Kidney epithelial cell (primary cell): ENCODE measurements around the gene SH2B2. TPM values are rescaled to one million over a fixed set of nuclear protein-coding genes. Genes with fewer than 3 reads are reported as not detected.
A peak's percentile ranks its signal among the peaks of the same experiment; 100 is the strongest.

Experiments
- DNase-seq: peaks from one replicate; pipeline ENCODE4 v3.0.0-alpha.2; 2010; ENCODE audit warnings: low read depth
- H3K27me3 ChIP-seq: 2 replicates; pipeline ENCODE4 v1.6.0; 2011; ENCODE audit warnings: low read length; ENCODE audit not compliant: control insufficient read depth, insufficient read depth
- H3K36me3 ChIP-seq: 2 replicates; pipeline ENCODE4 v1.5.1; 2011; ENCODE audit warnings: low read length; ENCODE audit not compliant: control insufficient read depth, insufficient read depth
- H3K4me3 ChIP-seq: 2 replicates; pipeline ENCODE4 v1.5.1; 2011; ENCODE audit warnings: low read depth, mild to moderate bottlenecking, control low read depth, low read length
- total RNA-seq: library from RNA; depleted of rRNA; stranded (reverse); fragments of >200 nt; gene quantifications from 2 replicates; pipeline ENCODE4 v1.2.3, GENCODE V29; 2015
- TF ChIP-seq, protein P1 (sequence below): IDR thresholded peaks from 2 replicates; pipeline ENCODE4 v1.5.1; 2011; ENCODE audit warnings: mild to moderate bottlenecking, moderate library complexity, low read length, control low read depth, inconsistent platforms; ENCODE audit not compliant: insufficient read depth, poor library complexity, severe bottlenecking

SH2B2 gene
- total RNA-seq, 1 donor from 2014 or later, result 10.0 TPM

DNA sequence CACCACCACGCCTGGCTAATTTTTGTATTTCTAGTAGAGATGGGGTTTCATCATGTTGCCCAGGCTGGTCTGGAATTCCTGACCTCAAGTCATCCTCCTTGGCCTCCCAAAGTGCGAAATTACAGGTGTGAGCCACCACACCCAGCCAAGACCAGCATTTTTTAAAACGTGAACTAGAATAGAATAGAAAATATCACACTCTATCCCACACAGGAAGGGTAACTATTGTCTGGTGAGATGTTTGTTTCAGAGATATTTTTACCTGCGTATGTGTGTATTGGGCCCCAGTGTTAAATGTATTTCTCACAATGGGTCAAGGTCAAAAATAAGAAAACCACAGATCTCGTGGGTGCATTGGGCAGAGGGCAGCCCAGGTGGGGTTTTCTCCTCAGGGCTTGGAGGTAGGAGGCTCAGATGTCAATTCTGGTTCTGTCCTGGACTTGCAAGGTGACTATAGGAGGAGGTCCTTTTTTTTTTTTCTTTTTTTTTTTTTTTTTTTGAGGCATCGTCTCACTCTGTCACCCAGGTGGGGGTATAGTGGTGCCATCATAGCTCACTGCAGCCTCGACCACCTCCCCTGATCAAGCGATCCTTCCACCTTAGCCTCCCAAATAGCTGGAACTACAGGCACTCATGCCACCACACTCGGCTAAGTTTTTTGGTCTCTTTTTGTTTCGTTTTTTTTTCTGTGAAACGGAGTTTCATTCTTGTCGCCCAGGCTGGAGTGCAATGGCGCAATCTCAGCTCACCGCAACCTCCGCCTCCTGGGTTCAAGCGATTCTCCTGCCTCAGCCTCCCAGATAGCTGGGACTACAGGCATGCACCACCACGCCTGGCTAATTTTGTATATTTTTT, 19.0 kb downstream of the SH2B2 start:
- DNase-seq, result no peak
- no peak overlapping the region for H3K4me3 ChIP-seq
- peaks cover 6% of the 10 kb centered on the region for H3K27me3 ChIP-seq
- TF ChIP-seq, protein P1, sequence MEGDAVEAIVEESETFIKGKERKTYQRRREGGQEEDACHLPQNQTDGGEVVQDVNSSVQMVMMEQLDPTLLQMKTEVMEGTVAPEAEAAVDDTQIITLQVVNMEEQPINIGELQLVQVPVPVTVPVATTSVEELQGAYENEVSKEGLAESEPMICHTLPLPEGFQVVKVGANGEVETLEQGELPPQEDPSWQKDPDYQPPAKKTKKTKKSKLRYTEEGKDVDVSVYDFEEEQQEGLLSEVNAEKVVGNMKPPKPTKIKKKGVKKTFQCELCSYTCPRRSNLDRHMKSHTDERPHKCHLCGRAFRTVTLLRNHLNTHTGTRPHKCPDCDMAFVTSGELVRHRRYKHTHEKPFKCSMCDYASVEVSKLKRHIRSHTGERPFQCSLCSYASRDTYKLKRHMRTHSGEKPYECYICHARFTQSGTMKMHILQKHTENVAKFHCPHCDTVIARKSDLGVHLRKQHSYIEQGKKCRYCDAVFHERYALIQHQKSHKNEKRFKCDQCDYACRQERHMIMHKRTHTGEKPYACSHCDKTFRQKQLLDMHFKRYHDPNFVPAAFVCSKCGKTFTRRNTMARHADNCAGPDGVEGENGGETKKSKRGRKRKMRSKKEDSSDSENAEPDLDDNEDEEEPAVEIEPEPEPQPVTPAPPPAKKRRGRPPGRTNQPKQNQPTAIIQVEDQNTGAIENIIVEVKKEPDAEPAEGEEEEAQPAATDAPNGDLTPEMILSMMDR, result no peak
- H3K36me3 ChIP-seq, result no peaks in the 10 kb centered on the region

DNA sequence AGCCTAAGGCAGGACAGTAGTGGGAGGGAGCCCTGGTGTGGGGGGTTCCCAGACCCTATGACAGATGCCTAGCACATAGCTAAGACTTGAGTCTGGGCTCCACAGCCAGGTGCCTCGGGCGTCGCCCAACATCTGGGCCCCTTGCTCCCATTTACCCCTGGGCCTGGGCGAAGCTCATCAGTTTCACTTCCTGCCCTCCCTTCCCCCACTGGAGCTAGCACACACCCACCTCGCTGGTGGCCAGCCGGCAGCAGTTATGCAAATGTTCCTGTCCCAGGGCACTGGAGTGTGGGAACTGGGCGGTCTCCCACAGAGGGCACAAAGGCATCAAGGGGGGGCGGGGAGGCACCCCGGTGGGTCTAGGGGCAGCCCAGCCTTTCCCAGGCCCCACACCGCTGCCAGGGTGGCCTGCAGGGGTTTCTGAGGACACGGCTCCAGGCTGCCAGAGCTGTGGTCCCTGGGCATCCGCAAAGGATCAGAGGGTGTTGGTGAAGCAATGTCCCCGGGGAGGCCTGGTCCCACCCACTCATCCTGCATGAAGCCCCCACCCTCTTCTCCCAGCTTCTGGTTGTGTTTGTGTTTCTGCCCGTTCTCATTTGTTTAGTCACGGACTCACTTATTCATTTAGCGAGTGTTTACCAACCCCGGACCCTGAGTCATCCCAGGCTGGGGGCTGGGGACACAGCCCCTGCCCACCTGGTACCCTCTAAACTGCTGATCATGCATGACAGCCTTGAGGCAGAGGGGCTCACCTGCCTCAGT, 20.4 kb downstream of the SH2B2 start:
- no peaks in the 10 kb centered on the region for H3K36me3 ChIP-seq
- H3K4me3 ChIP-seq, result no peak overlapping the region
- TF ChIP-seq, protein P1, result no peak
- peak; percentile 69 for DNase-seq
- H3K27me3 ChIP-seq, result no peaks in the 10 kb centered on the region

DNA sequence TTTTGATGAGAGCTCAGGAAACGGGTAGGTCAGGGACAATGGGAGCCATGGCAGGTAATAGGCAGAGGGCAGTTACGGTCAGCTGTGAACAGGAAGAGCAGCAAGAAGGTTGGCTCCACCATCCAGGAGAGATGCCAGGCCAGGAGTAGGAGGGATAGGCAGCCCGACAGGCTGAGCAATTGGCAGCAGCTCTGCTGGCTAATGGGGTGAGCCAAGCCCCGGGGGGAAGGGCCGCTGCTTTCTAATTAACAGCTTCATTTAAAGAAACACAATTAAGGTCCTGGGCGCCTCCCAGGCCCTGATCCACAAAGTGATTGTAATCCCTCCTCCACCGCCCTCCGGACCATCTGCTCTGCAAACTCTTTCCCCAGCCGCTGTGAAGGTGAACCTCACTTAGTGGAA, 23.7 kb downstream of the SH2B2 start:
- TF ChIP-seq, protein P1, result no peak
- H3K4me3 ChIP-seq, result no peak overlapping the region
- no peaks in the 10 kb centered on the region for H3K27me3 ChIP-seq
- DNase-seq, result no peak
- no peaks in the 10 kb centered on the region for H3K36me3 ChIP-seq

DNA sequence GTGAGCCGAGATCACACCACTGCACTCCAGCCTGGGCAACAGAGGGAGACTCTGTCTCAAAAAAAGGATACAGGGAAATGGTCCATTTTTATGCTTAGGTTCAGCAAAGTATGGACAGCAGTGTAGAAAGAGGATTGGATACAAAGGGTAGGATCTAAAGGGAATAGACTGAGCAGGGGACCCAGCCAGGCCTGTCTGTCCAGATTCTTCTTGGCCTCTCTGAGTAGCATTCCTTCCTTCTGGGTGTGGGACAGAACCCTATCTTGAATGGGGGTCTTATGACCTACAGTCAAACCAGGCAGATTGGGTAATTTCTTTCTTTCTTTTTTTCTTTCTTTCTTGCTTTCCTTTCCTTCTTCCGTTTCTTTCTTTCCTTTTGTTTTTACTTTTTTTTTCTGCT, 25.6 kb downstream of the SH2B2 start:
- no peak for DNase-seq
- Histone ChIP-seq H3K36me3 (no peaks in the 10 kb centered on the region), H3K4me3 (no peak overlapping the region), H3K27me3 (no peaks in the 10 kb centered on the region)
- TF ChIP-seq, protein P1, result no peak

DNA sequence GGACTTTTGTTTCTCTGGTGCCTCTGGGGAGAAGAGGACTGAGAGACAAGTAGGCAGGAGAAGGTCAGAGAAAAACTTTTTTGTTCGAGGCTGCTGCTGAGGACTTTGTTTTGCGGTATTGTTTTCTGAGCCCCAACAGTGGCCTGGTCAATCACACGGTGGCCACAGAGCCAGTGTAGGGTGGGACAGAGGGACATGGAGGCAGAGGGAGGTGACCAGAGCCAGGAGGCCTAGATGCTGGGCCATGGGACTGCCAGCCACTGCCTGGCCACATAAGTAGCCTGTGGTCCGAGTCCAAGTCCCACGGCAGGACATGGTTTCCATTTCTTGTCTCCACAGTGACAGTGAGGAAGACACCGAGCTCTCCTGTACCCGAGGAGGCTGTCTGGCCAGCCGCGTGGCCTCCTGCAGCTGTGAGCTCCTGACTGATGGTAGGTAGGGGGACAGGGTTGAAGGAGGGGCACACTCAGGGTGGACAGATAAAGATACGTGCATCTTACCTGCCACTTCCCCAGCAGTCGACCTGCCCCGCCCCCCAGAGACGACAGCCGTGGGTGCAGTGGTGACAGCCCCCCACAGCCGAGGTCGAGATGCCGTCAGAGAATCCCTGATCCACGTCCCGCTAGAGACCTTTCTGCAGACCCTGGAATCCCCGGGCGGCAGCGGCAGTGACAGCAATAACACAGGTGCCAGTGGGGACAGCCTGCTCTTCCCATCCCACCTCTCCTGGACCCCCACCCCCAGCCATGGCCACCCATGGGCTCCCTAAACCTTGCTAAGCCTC, 27.5 kb downstream of the SH2B2 start:
- Histone ChIP-seq H3K27me3 (no peaks in the 10 kb centered on the region), H3K36me3 (no peaks in the 10 kb centered on the region), H3K4me3 (no peak overlapping the region)
- TF ChIP-seq, protein P1, result no peak
- DNase-seq, result no peak
